ENCODE results near the gene CLEC16A.

Gene CLEC16A

DNA sequence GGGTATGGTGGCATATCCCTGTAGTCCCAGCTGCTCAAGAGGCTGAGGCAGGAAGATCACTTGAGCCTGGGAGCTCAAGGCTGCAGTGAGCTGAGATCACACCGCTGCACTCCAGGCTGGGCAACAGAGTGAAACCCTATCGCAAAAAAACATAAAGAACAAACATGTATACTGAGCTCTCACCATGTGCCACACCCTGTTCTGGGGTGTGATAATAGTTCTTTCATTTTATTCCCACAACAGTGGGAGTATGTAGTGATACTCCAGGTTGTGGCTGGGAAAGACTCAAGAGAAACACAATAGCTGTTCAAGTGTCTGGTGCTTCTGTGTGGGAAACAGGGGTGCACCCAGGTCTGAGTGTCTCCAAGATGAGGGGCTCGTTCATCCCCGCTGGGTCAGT is 221.0 kb downstream of the CLEC16A start:
- DNase-seq, result no peak

DNA sequence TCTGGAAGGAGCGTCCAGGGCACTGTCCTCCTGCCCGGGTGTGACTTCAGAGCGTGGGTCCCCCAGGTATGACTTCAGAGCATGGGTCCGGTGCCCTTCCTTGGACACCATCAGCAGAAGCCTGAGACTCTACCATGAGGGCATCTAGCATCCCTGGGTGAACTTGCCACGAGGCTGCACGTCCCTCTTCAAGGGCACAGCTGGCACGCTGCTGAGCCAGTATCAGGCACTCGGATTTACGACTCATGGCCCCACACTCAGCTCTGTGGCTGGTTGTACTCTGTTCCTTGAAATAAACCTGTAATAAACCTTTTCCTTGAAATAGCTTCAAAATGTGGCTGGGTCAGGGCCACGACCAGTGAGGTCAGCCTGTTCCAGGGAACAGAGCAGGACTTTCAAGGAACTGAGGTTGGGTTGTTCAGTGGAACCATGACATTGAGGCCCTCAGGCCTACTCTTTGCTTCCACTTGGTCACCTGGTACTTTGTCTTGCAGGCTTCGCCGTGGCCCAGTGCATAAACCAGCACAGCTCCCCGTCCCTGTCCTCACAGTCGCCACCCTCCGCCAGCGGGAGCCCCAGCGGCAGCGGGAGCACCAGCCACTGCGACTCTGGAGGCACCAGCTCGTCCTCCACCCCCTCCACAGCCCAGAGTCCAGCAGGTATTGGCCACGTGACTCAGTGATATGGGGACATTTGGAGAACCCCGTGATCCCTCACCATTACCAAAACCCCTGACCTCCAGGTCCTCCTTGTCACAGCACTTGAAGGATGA is 221.7 kb downstream of the CLEC16A start:
- DNase-seq, result no peak

DNA sequence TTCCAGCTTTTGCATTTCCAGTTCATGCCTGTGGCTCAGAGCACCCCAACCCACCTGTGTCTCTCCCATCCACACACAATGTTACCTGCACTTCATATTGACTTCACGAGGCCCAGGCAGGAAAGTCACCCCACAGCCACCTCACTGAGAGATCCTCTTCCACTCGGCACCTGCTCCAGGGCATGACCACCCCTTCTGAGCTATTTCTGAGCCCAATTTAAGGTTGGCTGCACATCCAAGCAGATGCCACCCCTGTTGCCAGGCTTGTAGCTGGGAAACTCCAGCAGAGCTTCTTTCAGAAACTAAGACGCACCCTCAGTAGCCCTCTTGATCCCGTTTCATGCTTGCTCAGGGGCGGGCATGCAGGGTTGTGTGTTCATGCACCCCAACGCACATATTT is 223.2 kb downstream of the CLEC16A start:
- DNase-seq, result no peak

DNA sequence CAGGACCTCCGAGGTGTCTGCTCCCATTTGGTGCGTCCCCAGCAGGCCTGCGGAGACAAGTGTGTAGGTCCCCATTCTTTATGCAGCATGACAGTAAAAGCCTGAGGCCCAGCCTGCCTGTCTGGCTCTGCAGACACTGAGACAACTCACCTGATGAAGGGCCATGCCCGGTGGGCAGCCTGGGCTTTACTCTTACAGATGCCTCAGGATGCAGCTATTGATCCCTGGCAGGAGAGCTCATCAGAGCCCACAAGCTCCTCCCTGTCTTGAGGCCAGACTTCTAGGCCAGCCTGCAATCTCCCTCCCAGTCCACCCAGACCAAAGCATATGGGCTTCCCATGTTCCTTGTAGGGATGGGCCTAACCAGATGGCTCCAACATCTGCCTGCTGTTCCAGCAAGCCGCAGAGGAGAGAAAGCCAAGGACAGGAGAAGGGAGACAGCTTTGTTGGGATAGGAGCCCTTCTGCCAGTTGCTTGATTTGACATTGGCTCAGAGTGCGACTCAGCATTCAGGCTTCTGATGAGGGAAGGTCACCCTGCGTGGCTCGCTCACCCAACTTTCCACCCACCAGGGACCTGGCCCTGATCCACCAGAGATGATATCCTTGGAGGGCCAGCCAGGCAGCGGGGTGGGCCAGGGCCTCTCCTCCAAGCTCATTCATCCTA is 224.2 kb downstream of the CLEC16A start:
- no peak for DNase-seq

DNA sequence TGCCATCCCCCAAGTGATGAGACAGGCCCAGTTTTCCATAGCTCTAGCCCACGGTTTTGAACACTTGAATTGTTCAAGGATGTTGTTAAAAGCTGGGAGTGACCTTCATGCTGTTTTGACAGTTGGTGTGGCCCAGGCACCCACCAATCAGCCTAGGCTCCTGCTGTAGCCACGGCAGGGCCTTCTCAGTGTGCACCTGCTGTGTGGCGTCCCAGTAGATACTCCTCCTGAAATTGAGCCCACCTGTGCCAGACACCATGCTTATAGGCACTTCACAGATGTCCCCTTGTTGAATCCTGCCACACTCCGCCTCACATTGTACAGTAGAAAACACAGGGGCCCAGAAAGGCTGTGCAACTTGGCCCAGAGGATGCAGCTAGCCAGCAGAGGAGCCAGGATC is 225.3 kb downstream of the CLEC16A start:
- no peak for DNase-seq

DNA sequence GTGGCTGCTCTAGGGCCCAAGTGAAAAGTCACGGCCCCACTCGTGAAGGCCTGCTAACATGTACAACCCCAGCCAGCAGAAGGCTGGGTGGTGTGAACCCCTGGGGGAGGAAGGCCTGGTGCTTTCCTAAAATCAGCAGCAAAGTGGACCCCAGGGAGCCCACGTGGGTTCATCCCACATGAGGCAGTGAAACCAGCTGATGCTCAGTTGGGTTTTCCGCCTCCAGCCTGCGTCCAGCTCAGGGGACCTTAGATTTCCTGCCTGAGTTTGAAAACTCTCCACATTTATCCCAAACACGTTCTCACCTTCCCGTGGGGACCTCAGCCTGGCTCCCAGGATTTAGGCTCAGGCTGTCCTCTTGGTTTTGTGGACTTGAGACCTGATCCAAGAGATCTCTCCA is 225.8 kb downstream of the CLEC16A start:
- DNase-seq, result no peak

DNA sequence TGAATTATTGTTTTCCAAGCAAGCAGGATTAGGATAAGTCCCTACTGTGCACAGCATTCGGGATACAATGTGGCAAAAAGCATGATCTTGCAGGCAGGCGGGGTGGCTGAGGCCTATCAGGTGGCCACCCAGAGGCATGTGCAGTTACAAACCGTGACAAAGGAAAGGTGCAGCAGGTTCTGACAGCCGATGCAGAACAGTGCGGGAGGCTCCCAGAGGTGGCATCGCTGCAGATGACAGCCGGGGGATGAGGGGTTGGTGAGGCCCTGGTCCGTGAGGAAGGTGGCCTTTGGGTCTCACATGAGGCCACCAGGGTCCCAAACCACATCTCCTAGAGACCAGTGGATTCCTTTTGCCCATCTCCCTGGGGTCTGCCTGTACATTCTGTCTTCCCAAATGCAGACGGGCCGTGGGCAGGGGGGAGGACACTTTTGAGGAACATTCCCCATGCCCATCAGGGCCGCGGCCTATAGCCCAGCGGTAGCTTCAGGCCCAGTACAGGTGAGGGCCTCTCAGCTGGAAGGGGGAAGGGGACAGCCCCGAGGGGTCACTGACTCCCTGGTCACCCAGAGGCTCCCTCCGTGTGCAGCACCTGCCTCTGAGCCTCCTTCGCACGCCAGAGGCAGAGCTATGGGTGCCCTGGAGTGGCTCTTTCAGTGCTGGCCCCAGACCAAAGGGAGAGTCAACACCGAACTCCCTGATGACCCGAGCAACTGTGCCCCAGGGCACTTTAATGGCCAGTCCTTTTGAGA is 226.5 kb downstream of the CLEC16A start:
- DNase-seq, result no peak

DNA sequence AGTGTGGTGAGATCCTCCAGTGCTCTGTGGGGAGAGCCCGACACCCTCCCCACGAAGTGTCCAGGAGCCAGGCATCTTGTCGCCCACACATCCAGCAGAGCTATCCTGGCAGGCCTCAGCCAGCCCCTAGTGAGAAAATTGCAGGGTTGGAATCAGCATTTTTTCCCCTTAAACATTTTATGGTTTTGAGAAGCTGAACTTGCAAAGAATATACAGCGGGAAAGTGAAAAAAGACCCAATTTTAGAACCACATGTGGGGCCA is 227.0 kb downstream of the CLEC16A start:
- DNase-seq, result no peak

DNA sequence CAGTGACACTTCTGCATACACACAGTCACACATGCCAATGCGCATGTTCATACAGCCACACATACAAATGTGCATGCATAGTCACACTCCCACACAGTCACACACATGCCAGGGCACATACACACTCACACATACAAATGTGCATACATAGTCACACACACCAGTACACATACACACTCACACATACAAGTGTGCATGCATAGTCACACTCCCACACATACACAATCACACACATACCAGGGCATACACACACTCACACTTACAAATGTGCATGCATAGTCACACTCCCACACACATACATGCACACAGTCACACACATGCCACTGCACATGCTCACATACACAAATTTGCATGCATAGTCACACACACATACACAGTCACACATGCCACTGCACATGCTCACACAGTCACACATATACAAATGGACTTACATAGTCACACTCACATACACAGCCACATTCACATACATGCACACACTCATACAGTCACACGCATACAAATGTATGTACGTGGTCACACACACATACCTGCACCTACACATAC is 227.5 kb downstream of the CLEC16A start:
- no peak for DNase-seq

DNA sequence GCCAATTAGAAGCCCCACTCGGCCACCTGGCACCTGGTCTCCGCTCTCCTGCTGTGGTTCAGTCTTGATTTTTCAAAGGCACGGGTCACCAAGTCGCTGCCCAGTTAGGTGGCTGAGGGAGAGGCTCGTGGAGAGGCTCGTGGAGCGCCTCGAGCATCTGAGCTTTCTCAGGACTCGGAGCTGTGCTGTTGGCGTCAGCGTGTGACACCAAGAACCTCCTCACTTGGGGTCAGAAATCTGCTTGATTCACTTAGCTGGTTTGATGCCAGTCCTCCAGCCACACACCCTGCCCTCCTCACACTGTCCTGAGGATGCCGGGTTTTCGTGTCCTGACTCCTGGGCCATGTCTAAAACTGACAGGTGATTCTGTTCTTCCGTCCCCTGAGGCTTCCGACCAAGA is 229.1 kb downstream of the CLEC16A start:
- no peak for DNase-seq

DNA sequence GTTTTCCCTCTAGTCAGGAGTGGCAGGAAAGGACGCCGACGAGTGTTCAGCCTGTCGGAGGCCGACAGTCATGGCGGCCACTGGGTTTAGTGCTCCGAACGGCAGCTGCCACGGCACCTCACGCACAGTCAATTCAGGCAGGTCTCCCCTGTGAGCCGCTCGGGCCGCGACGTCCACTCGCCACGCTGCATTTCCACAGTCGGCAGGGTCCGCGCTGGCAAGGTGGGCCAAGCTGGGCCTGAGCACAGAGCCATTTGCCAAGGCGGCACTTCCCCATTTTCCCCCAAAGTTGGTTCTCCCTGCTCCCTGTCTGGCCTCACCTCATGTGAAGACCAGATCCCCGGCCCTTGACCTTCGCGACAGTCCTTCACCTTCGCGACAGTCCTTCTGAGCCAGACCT is 229.8 kb downstream of the CLEC16A start:
- DNase-seq, result no peak

DNA sequence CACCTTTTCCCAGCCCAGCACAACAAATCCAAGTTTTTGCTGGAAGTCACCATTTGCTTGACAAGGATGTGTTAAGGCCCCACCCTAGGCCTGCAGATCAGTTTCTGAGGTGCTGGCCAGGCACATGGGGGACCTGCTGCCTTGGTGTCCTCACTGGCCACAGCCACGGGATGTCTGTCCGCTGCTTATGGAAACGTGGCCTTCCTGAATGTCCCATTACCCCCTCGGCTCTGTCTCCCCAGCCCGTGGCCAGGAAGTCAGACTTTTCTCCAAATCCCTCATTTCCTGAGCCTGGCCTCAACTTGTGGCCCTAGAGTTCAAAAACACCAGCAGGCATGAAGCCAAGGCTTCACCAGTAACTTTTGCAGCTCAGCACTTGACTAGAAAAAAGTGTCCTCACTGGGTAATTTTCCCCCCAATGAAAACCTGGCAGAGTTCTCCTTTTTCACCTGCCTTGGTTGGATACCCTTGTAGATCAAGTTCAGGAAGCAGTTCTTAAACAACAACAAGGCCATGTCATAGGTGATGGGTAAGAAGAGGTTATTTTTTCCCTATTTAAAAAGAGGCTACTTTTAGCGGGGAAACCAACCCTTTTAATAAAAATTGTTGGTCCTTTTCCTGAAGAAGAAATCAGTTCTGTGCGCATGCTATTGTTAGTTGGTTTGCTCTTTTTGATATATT is 230.9 kb downstream of the CLEC16A start:
- no peak for DNase-seq

DNA sequence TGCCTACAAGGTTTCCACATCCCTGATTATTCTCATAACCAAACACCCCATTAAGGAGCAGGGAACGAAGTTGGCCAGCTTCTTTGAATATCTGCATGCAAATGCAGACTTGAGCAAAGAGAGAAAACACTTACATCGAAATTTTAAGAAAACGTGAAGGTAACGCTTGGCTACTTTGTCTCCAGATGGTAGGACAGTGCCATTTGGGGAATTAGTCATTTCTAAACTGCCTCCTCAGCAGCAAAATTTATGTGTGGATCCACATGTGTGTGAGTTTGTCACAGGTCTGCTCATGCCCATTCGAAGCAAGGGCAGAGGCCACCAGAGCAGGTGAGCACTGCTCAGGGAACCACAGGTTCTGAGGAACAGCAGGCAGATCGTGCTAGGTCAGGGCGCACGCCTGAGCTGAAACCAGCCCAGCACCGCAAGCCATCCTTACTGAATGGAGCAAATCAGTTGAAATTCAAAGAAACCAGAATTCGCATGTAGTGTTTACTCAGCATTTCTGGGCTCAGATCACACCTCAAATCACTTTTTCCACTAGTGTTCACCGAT is 231.5 kb downstream of the CLEC16A start:
- DNase-seq, result no peak

DNA sequence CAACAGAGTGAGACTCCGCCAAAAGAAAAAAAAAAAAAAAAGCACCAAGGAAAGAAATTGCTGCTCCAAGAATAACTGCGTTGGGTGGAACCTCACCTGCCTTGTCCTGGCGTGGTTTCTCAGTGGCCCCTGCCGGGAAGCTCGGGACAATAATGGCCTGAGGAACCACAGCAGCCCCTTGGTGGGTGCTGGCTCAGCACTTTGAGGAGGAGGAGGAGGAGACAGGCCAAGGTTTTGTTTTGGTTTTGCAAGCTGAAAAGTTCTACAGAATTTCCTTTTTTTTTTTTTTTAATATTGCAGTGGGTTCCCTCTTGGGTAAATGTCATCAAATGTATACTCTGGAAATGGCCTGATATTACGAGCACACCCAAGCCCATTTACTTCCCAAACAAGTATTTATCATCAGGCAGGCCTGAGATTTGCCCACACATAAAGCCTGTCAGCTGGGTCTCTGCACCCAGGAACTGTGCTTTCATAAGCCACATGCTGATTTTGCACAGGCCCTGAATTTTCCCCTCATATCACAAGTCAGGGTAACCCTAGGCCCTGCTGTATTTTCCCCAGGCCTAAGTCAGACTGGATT is 233.3 kb downstream of the CLEC16A start:
- DNase-seq, result no peak

DNA sequence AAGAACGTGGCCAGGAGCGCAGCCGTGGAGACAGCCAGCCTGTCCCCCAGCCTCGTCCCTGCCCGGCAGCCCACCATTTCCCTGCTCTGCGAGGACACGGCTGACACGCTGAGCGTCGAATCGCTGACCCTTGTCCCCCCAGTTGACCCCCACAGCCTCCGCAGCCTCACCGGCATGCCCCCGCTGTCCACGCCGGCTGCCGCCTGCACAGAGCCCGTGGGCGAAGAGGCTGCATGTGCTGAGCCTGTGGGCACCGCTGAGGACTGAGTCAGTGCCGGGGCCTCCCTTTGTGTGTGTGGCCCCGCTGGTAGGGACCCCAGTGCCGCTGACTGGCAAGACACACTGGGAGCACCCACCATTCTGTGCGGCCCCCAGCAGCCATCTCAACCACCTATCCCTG is 234.1 kb downstream of the CLEC16A start:
- no peak for DNase-seq

DNA sequence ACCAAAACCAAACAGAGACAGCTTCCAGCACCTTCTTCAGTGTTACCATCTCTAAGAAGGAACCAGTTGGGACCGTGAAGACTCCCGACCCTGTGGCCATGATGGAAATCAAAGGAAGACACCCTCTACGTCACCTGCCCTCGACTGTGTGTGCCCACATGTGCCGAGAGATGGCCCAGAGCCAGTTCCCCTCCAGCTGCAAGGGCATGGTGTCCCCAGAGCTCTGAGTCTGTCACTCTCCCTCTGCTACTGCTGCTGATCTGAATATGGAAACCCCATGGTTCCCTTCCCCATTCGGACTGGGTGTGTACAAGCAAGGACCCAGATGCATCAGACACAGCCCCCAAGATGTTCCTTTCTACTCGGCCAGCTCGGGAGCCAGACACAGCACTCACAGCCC is 235.2 kb downstream of the CLEC16A start:
- no peak for DNase-seq

DNA sequence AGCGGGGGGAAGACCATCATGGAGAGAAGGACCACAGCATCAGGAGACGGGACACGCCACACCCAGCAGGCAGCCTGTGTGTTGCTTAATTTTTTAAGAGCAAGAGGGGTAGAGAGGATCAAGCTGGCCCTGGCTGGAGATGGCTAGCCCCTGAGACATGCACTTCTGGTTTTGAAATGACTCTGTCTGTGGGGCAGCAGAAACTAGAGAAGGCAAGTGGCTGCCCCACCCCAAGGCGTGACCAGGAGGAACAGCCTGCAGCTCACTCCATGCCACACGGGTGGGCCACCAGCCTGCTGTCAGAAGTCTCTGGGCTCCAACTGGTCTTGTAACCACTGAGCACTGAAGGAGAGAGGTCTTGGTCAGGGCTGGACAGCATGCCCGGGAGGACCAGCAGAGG is 236.1 kb downstream of the CLEC16A start:
- no peak for DNase-seq

DNA sequence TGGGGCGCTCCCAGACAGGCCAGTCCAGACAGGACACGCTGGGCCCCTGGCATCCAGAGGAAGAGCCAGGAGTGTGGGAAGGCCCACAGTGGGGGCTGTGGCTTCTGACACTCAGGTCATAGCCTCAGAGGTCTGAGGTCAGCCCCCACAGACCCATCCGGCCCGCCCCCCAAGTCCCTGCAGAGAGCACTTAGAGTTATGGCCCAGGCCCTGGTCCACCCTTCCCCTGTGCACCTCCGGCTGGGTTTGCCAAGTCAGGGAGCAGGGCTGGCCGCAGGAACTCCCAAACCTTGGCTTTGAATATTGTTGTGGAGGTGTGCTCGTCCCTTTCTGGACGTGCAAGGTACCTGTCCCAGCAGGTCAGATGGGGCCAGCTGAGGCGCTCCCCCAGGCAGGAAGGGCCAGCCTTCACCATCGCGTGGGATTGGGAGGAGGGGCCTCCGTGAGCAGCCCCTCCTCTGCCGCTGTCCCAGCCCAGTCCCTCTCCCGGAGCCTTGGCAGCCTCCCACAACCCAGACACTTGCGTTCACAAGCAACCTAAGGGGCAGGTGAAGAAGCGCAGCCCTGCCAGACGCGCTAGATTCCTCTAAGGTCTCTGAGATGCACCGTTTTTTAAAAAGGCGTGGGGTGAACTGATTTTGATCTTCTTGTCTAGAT is 237.0 kb downstream of the CLEC16A start:
- no peak for DNase-seq

DNA sequence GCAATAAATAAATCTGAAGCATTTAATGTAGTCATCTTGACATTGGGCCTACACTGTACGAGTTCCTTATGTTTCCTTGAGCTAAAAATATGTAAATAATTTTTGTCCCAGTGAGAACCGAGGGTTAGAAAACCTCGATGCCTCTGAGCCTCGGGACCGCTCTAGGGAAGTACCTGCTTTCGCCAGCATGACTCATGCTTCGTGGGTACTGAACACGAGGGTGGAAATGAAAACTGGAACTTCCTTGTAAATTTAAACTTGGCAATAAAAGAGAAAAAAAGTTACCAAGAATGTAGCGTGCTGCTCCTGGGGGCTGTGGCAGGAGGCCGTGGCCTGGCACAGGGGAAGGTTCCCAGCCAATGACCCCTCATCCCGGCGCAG is 237.5 kb downstream of the CLEC16A start:
- DNase-seq, result no peak

DNA sequence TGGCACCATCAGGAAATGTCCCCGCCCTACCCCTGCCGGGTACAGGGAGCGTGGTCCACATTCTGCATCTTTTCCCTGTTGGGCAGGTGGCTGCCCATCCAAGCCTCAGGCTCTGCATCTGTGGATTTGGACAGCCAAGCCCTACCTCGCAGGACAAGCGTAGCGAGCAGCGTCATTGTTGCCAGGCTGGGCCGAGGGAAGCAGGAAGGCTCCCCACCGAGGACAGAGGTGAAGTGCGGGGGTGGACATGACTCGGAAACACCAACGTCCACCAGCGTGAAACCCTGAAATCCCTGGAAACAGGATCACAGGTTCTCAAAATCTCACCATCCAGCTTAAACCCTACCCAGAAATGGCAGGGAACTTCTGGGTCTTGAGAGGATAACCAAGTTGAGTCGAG is 238.0 kb downstream of the CLEC16A start:
- no peak for DNase-seq

DNA sequence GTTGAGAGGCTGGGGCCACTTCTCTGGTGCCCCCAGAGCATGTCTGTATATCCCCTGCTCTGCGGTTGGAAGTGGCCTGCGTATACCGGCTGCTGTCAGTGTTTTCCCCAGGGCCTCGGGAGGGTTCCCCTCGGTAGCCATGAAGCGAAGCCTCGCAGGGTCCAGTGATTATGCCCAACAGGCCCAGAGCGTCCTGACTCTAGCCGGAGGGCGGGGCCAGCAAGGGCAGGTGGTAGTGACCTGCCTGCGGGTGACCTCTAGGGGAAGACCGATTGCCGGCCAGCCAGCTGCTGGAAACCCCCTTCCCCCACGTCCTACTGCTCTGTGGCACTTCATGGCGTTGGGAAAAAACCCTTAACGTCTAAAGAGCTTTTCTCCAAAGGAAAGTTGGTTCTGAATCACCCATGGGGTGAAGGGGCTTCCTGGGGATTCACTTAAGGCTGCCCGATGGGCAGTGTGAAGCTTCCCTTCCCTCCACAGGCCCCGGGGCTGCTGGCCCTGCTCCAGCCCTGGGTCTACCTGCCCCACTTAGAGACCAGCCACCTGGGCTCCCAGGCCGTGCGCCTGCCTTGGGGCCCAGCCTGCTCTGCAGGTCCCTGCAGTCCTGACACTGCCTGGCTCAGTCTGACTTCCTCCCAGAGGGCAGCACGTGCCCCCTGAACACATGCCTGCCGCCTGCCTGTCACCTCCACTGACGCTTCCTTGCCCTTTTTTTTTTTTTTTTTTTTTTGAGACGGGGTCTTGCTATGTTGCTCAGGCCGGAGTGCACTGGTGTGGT is 238.9 kb downstream of the CLEC16A start:
- DNase-seq, result no peak

Data from NCI-H510A treated with DMSO at 0.1 percent for 48 hours (cell line).